ENCODE results near the gene PALLD.
"Not testable (repeated sequence)": the region's sequence is repeated elsewhere in the genome, so short reads cannot be mapped to it uniquely, and the experiment has no call there.

Gene PALLD

GRCh38 chr4:168794092-168794707, 297.3 kb downstream of the PALLD start:
- H3K9me3 ChIP-seq (ENCODE audit: control insufficient read depth, insufficient read depth, low read length), result no peaks in the 10 kb centered on the region
- no peaks in the 10 kb centered on the region for H3K27me3 ChIP-seq (ENCODE audit: control insufficient read depth, insufficient read depth, low read length)
- H3K4me3 ChIP-seq (ENCODE audit: low read depth, low read length), result no peak overlapping the region
- no peak overlapping the region for H3K27ac ChIP-seq (ENCODE audit: low read depth, low read length)
- peaks cover 6% of the 10 kb centered on the region for H3K4me1 ChIP-seq (ENCODE audit: control insufficient read depth, insufficient read depth, low read length)
- no peaks in the 10 kb centered on the region for H3K36me3 ChIP-seq (ENCODE audit: control insufficient read depth, insufficient read depth, low read length)
- H3K9ac ChIP-seq (ENCODE audit: low read depth, low read length), result no peak overlapping the region

DNA sequence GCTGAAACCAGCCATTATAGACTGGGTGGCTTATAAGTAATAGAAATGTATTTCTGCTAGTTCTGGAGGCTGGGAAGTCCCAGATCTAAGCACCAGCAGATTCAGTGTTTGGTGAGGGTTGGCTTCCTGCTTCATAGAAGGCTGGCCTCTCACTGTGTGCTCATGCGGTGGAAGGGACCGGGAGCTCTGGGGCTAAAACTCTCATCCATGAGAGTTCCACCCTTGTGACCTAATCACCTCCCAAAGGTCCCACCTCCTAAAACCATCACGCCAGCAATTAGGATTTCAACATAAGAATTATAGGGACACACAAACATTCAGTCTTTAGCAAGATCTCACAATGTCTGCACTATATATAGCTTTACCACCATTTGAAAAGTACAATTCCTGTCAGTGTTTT, 298.0 kb downstream of the PALLD start:
- no peak overlapping the region for H3K4me3 ChIP-seq (ENCODE audit: low read depth, low read length)
- H3K9me3 ChIP-seq (ENCODE audit: control insufficient read depth, insufficient read depth, low read length), result no peaks in the 10 kb centered on the region
- no peaks in the 10 kb centered on the region for H3K27me3 ChIP-seq (ENCODE audit: control insufficient read depth, insufficient read depth, low read length)
- peaks cover 6% of the 10 kb centered on the region for H3K4me1 ChIP-seq (ENCODE audit: control insufficient read depth, insufficient read depth, low read length)
- H3K36me3 ChIP-seq (ENCODE audit: control insufficient read depth, insufficient read depth, low read length), result no peaks in the 10 kb centered on the region
- H3K27ac ChIP-seq (ENCODE audit: low read depth, low read length), result no peak overlapping the region
- H3K9ac ChIP-seq (ENCODE audit: low read depth, low read length), result no peak overlapping the region

DNA sequence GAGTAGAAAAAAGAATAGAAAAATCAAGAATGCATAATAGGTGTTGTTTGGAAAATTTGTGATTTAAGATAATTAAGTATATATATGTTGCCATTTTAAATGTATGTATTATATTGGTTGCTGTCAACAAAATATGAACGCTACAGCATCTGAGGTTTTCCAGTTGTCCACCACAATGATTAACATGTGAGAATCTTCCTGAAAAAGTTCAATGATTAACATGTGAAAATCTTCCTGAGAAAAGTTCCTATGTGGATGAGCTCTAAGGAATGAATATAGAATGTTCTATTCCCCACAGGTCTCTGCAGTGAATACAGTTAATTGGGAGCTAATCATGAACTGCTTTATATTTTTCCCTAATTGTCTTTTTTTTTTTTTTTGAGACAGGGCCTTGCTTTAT, 298.5 kb downstream of the PALLD start:
- Histone ChIP-seq H3K9me3 (ENCODE audit: control insufficient read depth, insufficient read depth, low read length) (no peaks in the 10 kb centered on the region), H3K27ac (ENCODE audit: low read depth, low read length) (no peak overlapping the region), H3K4me1 (ENCODE audit: control insufficient read depth, insufficient read depth, low read length) (peaks cover 6% of the 10 kb centered on the region), H3K27me3 (ENCODE audit: control insufficient read depth, insufficient read depth, low read length) (no peaks in the 10 kb centered on the region), H3K36me3 (ENCODE audit: control insufficient read depth, insufficient read depth, low read length) (no peaks in the 10 kb centered on the region), H3K9ac (ENCODE audit: low read depth, low read length) (no peak overlapping the region), H3K4me3 (ENCODE audit: low read depth, low read length) (no peak overlapping the region)

DNA sequence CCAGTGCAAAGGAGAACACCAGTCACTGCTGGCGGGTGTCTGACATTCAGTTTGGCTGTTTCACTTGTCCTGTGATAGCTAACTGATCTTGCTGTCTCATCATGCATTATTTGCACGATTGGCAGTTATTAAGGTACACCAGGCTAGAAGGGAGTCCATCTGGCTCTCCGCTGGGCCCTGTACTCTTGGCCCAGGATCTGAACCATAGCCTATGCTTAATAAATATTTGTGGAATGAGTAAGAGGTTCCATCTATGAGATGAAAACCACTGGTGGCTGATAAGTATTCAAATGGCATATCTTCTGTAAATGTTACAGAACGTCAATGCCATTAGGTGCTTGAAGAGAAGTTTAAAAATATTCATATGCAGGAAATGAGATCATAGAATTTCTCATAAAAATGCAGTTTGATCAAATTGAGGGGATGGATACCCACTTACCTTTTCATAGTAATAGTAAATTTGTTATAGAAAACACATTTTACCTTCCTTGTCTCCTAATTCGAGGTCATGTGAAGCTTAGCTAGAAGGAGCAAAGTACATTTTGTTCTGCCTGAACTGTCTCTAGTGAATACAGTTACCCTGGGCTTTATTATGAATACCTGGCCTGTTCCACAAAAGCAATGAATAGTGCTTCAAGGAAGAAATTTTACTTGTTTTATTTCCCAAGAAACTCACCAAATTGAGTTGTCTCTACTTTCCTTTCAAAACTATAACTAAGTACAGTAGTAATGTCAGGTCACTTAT, 299.7 kb downstream of the PALLD start:
- Histone ChIP-seq H3K4me1 (ENCODE audit: control insufficient read depth, insufficient read depth, low read length) (peaks cover 6% of the 10 kb centered on the region), H3K9me3 (ENCODE audit: control insufficient read depth, insufficient read depth, low read length) (no peaks in the 10 kb centered on the region), H3K27ac (ENCODE audit: low read depth, low read length) (no peak overlapping the region), H3K9ac (ENCODE audit: low read depth, low read length) (no peak overlapping the region), H3K4me3 (ENCODE audit: low read depth, low read length) (no peak overlapping the region), H3K36me3 (ENCODE audit: control insufficient read depth, insufficient read depth, low read length) (no peaks in the 10 kb centered on the region), H3K27me3 (ENCODE audit: control insufficient read depth, insufficient read depth, low read length) (no peaks in the 10 kb centered on the region)

DNA sequence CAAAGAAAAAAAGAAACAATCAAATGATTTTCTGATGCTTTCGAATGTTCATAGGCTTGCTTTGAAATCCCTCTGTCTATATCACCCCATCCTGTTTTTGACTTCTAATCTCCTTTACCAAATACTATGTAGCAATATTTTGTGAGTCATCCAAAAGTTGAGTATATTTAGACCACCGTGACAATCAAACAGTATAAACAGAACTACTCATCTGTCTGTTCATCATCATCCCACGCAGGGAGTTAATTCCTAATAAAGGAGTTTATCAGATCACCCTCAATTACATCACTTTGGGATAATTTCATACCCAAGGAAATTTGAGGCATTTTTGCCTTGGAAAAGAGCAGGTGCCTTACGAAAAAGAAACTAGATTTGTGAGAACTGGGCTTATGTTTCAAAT, 300.3 kb downstream of the PALLD start:
- Histone ChIP-seq H3K4me1 (ENCODE audit: control insufficient read depth, insufficient read depth, low read length) (peaks cover 2% of the 10 kb centered on the region), H3K9me3 (ENCODE audit: control insufficient read depth, insufficient read depth, low read length) (no peaks in the 10 kb centered on the region), H3K27ac (ENCODE audit: low read depth, low read length) (no peak overlapping the region), H3K9ac (ENCODE audit: low read depth, low read length) (no peak overlapping the region), H3K36me3 (ENCODE audit: control insufficient read depth, insufficient read depth, low read length) (no peaks in the 10 kb centered on the region), H3K27me3 (ENCODE audit: control insufficient read depth, insufficient read depth, low read length) (no peaks in the 10 kb centered on the region), H3K4me3 (ENCODE audit: low read depth, low read length) (no peak overlapping the region)

- no peak overlapping the region for H3K9ac ChIP-seq (ENCODE audit: low read depth, low read length)
- no peaks in the 10 kb centered on the region for H3K4me1 ChIP-seq (ENCODE audit: control insufficient read depth, insufficient read depth, low read length)
- H3K4me3 ChIP-seq (ENCODE audit: low read depth, low read length), result no peak overlapping the region
- H3K27me3 ChIP-seq (ENCODE audit: control insufficient read depth, insufficient read depth, low read length), result no peaks in the 10 kb centered on the region
- H3K36me3 ChIP-seq (ENCODE audit: control insufficient read depth, insufficient read depth, low read length), result no peaks in the 10 kb centered on the region
- H3K27ac ChIP-seq (ENCODE audit: low read depth, low read length), result no peak overlapping the region
- H3K9me3 ChIP-seq (ENCODE audit: control insufficient read depth, insufficient read depth, low read length), result no peaks in the 10 kb centered on the region
These were observed 301.0 kb downstream of the PALLD start for GRCh38 chr4:168797738-168798375.

GRCh38 chr4:168800926-168801325, 304.1 kb downstream of the PALLD start:
- Histone ChIP-seq H3K9ac (ENCODE audit: low read depth, low read length) (no peak overlapping the region), H3K4me3 (ENCODE audit: low read depth, low read length) (no peak overlapping the region), H3K9me3 (ENCODE audit: control insufficient read depth, insufficient read depth, low read length) (no peaks in the 10 kb centered on the region), H3K27me3 (ENCODE audit: control insufficient read depth, insufficient read depth, low read length) (no peaks in the 10 kb centered on the region), H3K4me1 (ENCODE audit: control insufficient read depth, insufficient read depth, low read length) (peaks cover 24% of the 10 kb centered on the region), H3K27ac (ENCODE audit: low read depth, low read length) (no peak overlapping the region), H3K36me3 (ENCODE audit: control insufficient read depth, insufficient read depth, low read length) (no peaks in the 10 kb centered on the region)

DNA sequence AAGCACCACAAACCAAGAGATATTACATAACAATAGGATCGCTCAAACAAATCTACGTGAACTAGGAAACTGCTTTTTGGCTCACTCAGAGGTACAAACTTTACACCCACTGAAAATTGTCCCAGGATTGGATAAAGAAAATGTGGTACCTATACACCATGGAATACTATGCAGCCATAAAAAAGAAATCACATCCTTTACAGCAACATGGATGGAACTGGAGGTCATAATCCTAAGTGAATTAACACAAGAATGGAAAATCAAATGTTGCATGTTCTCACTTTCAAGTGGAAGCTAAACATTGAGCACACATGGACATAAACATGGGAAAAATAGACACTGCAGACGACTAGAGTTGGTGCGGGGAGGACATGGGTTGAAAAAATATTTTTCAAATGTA, 305.4 kb downstream of the PALLD start:
- peaks cover 24% of the 10 kb centered on the region for H3K4me1 ChIP-seq (ENCODE audit: control insufficient read depth, insufficient read depth, low read length)
- H3K9ac ChIP-seq (ENCODE audit: low read depth, low read length), result no peak overlapping the region
- H3K27ac ChIP-seq (ENCODE audit: low read depth, low read length), result no peak overlapping the region

DNA sequence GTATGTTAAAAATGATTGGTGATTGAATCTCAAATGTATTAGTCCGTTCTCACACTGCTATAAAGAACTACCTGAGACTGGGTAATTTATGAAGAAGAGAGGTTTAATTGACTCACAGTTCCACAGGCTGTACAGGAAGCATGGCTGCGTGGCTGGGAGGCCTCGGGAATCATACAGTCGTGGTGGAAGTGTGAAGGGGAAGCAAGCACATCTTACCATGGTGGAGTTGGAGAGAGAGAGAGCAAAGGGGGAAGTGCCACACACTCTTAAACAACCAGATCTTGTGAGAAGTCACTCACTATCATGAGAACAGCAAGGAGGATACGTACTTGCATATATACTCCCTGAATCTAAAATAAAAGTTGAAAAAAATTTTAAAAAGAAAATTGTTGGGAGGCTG, 306.2 kb downstream of the PALLD start:
- not testable (repeated sequence) for H3K4me3 ChIP-seq (ENCODE audit: low read depth, low read length); H3K9ac ChIP-seq (ENCODE audit: low read depth, low read length); H3K9me3 ChIP-seq (ENCODE audit: control insufficient read depth, insufficient read depth, low read length); H3K36me3 ChIP-seq (ENCODE audit: control insufficient read depth, insufficient read depth, low read length); H3K27me3 ChIP-seq (ENCODE audit: control insufficient read depth, insufficient read depth, low read length)
- H3K27ac ChIP-seq (ENCODE audit: low read depth, low read length), result peak overlapping the region; percentile 96
- H3K4me1 ChIP-seq (ENCODE audit: control insufficient read depth, insufficient read depth, low read length), result peaks cover 24% of the 10 kb centered on the region

More for the DNA sequence above, 305.4 kb downstream of the PALLD start:
- no peaks in the 10 kb centered on the region for H3K27me3 ChIP-seq (ENCODE audit: control insufficient read depth, insufficient read depth, low read length)
- no peak overlapping the region for H3K4me3 ChIP-seq (ENCODE audit: low read depth, low read length)
- H3K9me3 ChIP-seq (ENCODE audit: control insufficient read depth, insufficient read depth, low read length), result no peaks in the 10 kb centered on the region
- H3K36me3 ChIP-seq (ENCODE audit: control insufficient read depth, insufficient read depth, low read length), result no peaks in the 10 kb centered on the region

GRCh38 chr4:168803732-168804131, 306.9 kb downstream of the PALLD start:
- no peaks in the 10 kb centered on the region for H3K9me3 ChIP-seq (ENCODE audit: control insufficient read depth, insufficient read depth, low read length)

GRCh38 chr4:168804146-168804545, 307.3 kb downstream of the PALLD start:
- Histone ChIP-seq H3K27me3 (ENCODE audit: control insufficient read depth, insufficient read depth, low read length) (no peaks in the 10 kb centered on the region), H3K27ac (ENCODE audit: low read depth, low read length) (peak overlapping the region; percentile 96), H3K4me1 (ENCODE audit: control insufficient read depth, insufficient read depth, low read length) (peaks cover 24% of the 10 kb centered on the region), H3K9me3 (ENCODE audit: control insufficient read depth, insufficient read depth, low read length) (no peaks in the 10 kb centered on the region), H3K4me3 (ENCODE audit: low read depth, low read length) (no peak overlapping the region), H3K9ac (ENCODE audit: low read depth, low read length) (0 out of 2 replicates have a peak overlapping the region, but pooled peaks have one; percentile 3), H3K36me3 (ENCODE audit: control insufficient read depth, insufficient read depth, low read length) (no peaks in the 10 kb centered on the region)

More at GRCh38 chr4:168803732-168804131, 306.9 kb downstream of the PALLD start:
- H3K27ac ChIP-seq (ENCODE audit: low read depth, low read length), result peak overlapping the region; percentile 96
- peaks cover 24% of the 10 kb centered on the region for H3K4me1 ChIP-seq (ENCODE audit: control insufficient read depth, insufficient read depth, low read length)
- H3K4me3 ChIP-seq (ENCODE audit: low read depth, low read length), result no peak overlapping the region
- H3K27me3 ChIP-seq (ENCODE audit: control insufficient read depth, insufficient read depth, low read length), result no peaks in the 10 kb centered on the region
- H3K36me3 ChIP-seq (ENCODE audit: control insufficient read depth, insufficient read depth, low read length), result no peaks in the 10 kb centered on the region
- no peak overlapping the region for H3K9ac ChIP-seq (ENCODE audit: low read depth, low read length)

All from HUES48 (cell line).